Adrenal gland (tissue), 12 donors: ENCODE results near the gene AVL9. TPM values are rescaled to one million over a fixed set of nuclear protein-coding genes. Genes with fewer than 3 reads are reported as not detected.

Experiments
- DNase-seq, 7 donors: peaks; one replicate each; pipeline ENCODE4 v3.0.0-alpha.2; 2019 to 2020
- H3K27ac ChIP-seq, 5 donors: fragments of 200-600 bp; sonication (generic) in 4 of 5; 1 replicate in 3 of 5; 2 replicates in 2 of 5; pipeline versions ENCODE4 v1.5.1 to v1.8.0; 2016 to 2020; ENCODE audit warnings: mild to moderate bottlenecking in 1 of 5
- H3K27me3 ChIP-seq: fragments of 200-600 bp; 2 replicates; pipeline ENCODE4 v1.8.0; 2021
- H3K36me3 ChIP-seq, 2 donors: fragments of 200-600 bp; replicated peaks in 1 of 2; 1 replicate in 1 of 2; 2 replicates in 1 of 2; pipeline versions ENCODE4 v1.5.1 to v1.8.0; 2018 to 2022
- H3K4me1 ChIP-seq, 2 donors: fragments of 200-600 bp; replicated peaks in 1 of 2; 1 replicate in 1 of 2; 2 replicates in 1 of 2; pipeline versions ENCODE4 v1.5.1 to v1.8.0; 2018 to 2021
- H3K4me3 ChIP-seq, 4 donors: fragments of 200-600 bp; sonication (generic) in 3 of 4; one replicate each; pipeline ENCODE4 v1.5.1; 2016 to 2018
- H3K9me3 ChIP-seq, 3 donors: fragments of 200-600 bp; sonication (generic) in 1 of 3; replicated peaks in 1 of 3; 1 replicate in 2 of 3; 2 replicates in 1 of 3; pipeline versions ENCODE4 v1.5.1 to v1.8.0; 2016 to 2021
- CTCF ChIP-seq, 6 experiments: fragments of 450-650 bp in 4 of 6; fragments of 200-600 bp in 2 of 6; sonication (generic) in 1 of 6; IDR thresholded peaks; 1 replicate in 5 of 6; 2 replicates in 1 of 6; pipeline versions ENCODE4 v1.5.1 to v1.8.0; 2016 to 2021; ENCODE audit warnings: antibody characterized with exemption in 6 of 6, mild to moderate bottlenecking in 2 of 6, moderate library complexity in 1 of 6
- POLR2A ChIP-seq, 2 donors: fragments of 450-650 bp; IDR thresholded peaks; one replicate each; pipeline ENCODE4 v1.6.1; 2017; ENCODE audit warnings: antibody characterized with exemption in 2 of 2, mild to moderate bottlenecking in 2 of 2, moderate library complexity in 1 of 2
- WGBS, 4 donors: extraction: QIAGEN DNeasy Blood & Tissue Kit in 2 of 4; methylation state at CpG; one replicate each; pipeline versions ENCODE4 v1.1.5 to v1.1.7; 2013 to 2017; 5-methylcytosine and 5-hydroxymethylcytosine counted together
- intact Hi-C, 2 donors: fragments of 100-400 bp; cut with DNase I; formaldehyde crosslinking; loops; one replicate each; pipeline versions ENCODE4 v1.14.1 to v1.15.0; 2022 to 2023
- polyA plus RNA-seq, 3 donors: library from polyadenylated mRNA; stranded (reverse); fragments of 200-250 nt in 2 of 3; fragments of 350-450 nt in 1 of 3; fragmentation: Illumina TruSeq in 1 of 3; extraction: RNeasy Lipid Tissue Mini Kit (QIAGEN cat#74804) in 1 of 3; gene quantifications; one replicate each; pipeline ENCODE4 v1.2.3, GENCODE V29; 2013 to 2014
- total RNA-seq, 9 donors: library from RNA; depleted of rRNA in 4 of 9; stranded (reverse); fragments of >200 nt in 4 of 9; fragments of 120-200 nt in 1 of 9; fragmentation: NEBNext Ultra II Directional in 1 of 9; extraction: Animal tissue kit (Norgen Biotek cat#: 25700) in 1 of 9; gene quantifications; one replicate each; pipeline versions ENCODE4 v1.1.0 to v1.2.4, GENCODE V29; 2013 to 2023
- donor health status: healthy with polysubstance abuse.
- donor health status: Bipolar disorder and iron deficiency.
- donor health status: DM: yes; HTN: yes; CAD: no.
- donor health status: DM: no; HTN: no; CAD: no.
- donor health status: DM: no; HTN: no; CAD: no.
- donor health status: DM: yes; HTN: yes; CAD: no.

Gene AVL9
- total and polyA plus RNA-seq, 12 donors: 8.6 to 53.9 (median 22.7) TPM

- H3K9me3 ChIP-seq: no peaks in the 10 kb centered on the region
- intact Hi-C loops: no loop called here
- no peaks in the 10 kb centered on the region for H3K27me3 ChIP-seq
- WGBS, 4 donors: 80 to 93% (median 90%) methylated on average over 4 of the region's 4 CpGs
- TF ChIP-seq POLR2A (IDR thresholded peaks at IDR 0.05): no peak
- no peak for TF ChIP-seq CTCF (IDR thresholded peaks at IDR 0.05)
- H3K4me1 ChIP-seq: peaks cover 2 to 3% of the 10 kb centered on the region in 2 donors
- H3K4me3 ChIP-seq: no peak overlapping the region
- H3K27ac ChIP-seq: no peak overlapping the region
- no peak for DNase-seq
- no peaks in the 10 kb centered on the region for H3K36me3 ChIP-seq
Measured at GRCh38 chr7:32511791-32512190, 16.5 kb downstream of the AVL9 start.

GRCh38 chr7:32513210-32513609, 17.9 kb downstream of the AVL9 start:
- H3K4me3 ChIP-seq: no peak overlapping the region
- no peaks in the 10 kb centered on the region for H3K27me3 ChIP-seq
- DNase-seq: no peak
- 98 to 100% (median 100%) methylated on average over 1 of the region's 1 CpG for WGBS, 4 donors
- H3K36me3 ChIP-seq: no peaks in the 10 kb centered on the region
- no peaks in the 10 kb centered on the region for H3K9me3 ChIP-seq
- TF ChIP-seq CTCF (IDR thresholded peaks at IDR 0.05) (no peak), POLR2A (IDR thresholded peaks at IDR 0.05) (no peak)
- intact Hi-C loops: no loop called here
- no peak overlapping the region for H3K27ac ChIP-seq
- H3K4me1 ChIP-seq: no peaks in the 10 kb centered on the region

GRCh38 chr7:32515890-32516550, 20.7 kb downstream of the AVL9 start:
- Histone ChIP-seq H3K4me3 (no peak overlapping the region), H3K27me3 (no peaks in the 10 kb centered on the region), H3K27ac (no peak overlapping the region), H3K36me3 (no peaks in the 10 kb centered on the region), H3K9me3 (no peaks in the 10 kb centered on the region), H3K4me1 (no peaks in the 10 kb centered on the region)
- WGBS, 4 donors: 90 to 97% (median 91%) methylated on average over 3 of the region's 3 CpGs
- TF ChIP-seq CTCF (IDR thresholded peaks at IDR 0.05): no peak
- TF ChIP-seq POLR2A (IDR thresholded peaks at IDR 0.05): no peak
- intact Hi-C loops: no loop called here
- no peak for DNase-seq

GRCh38 chr7:32516551-32517100, 21.3 kb downstream of the AVL9 start:
- Histone ChIP-seq H3K36me3 (no peaks in the 10 kb centered on the region), H3K9me3 (no peaks in the 10 kb centered on the region), H3K27ac (no peak overlapping the region), H3K27me3 (no peaks in the 10 kb centered on the region), H3K4me3 (no peak overlapping the region), H3K4me1 (no peaks in the 10 kb centered on the region)
- intact Hi-C loops: no loop called here
- TF ChIP-seq CTCF (IDR thresholded peaks at IDR 0.05): no peak
- no peak for TF ChIP-seq POLR2A (IDR thresholded peaks at IDR 0.05)
- WGBS, 4 donors: 86 to 89% (median 88%) methylated on average over 2 to 3 of the region's 3 CpGs
- peak in 3 of 7 donors; percentile 24 to 42 (median 30) for DNase-seq
